Endodermal cell (in vitro differentiated cells): ENCODE measurements around the gene SLC22A3. TPM values are rescaled to one million over a fixed set of nuclear protein-coding genes. Genes with fewer than 3 reads are reported as not detected.

ENCODE experiments used
- DNase-seq: peaks from one replicate; pipeline ENCODE4 v3.0.0-alpha.2; 2017
- H3K27ac ChIP-seq: 2 replicates; pipeline ENCODE4 v1.5.1; 2013; ENCODE audit warnings: mild to moderate bottlenecking, low read depth, low read length, moderate library complexity
- H3K27me3 ChIP-seq: 2 replicates; pipeline ENCODE4 v1.6.1; 2013; ENCODE audit warnings: mild to moderate bottlenecking, low read length, moderate library complexity; ENCODE audit not compliant: insufficient read depth, control insufficient read depth, poor library complexity, severe bottlenecking
- H3K36me3 ChIP-seq: 2 replicates; pipeline ENCODE4 v1.7.0; 2013; ENCODE audit warnings: mild to moderate bottlenecking, low read length, moderate library complexity; ENCODE audit not compliant: control insufficient read depth, insufficient read depth
- H3K4me1 ChIP-seq: one replicate; pipeline ENCODE4 v1.7.0; 2013; ENCODE audit warnings: low read length; ENCODE audit not compliant: control insufficient read depth, insufficient read depth
- H3K4me3 ChIP-seq: 2 replicates; pipeline ENCODE4 v1.5.1; 2013; ENCODE audit warnings: mild to moderate bottlenecking, low read length, moderate library complexity
- H3K9ac ChIP-seq: 2 replicates; pipeline ENCODE4 v1.6.1; 2013; ENCODE audit warnings: mild to moderate bottlenecking, low read length, moderate library complexity; ENCODE audit not compliant: poor library complexity, severe bottlenecking; ENCODE audit errors: extremely low read depth
- H3K9me3 ChIP-seq: 2 replicates; pipeline ENCODE4 v1.6.1; 2013; ENCODE audit warnings: mild to moderate bottlenecking, low read length, moderate library complexity; ENCODE audit not compliant: control insufficient read depth
- H3K27ac Mint-ChIP-seq: 2 replicates; pipeline ENCODE4 v1.8.0; 2020; ENCODE audit warnings: mixed read lengths
- H3K27me3 Mint-ChIP-seq: 2 replicates; pipeline ENCODE4 v1.8.0; 2021; ENCODE audit warnings: mild to moderate bottlenecking, mixed read lengths; ENCODE audit not compliant: insufficient read depth
- H3K36me3 Mint-ChIP-seq: 2 replicates; pipeline ENCODE4 v1.8.0; 2020; ENCODE audit warnings: low read depth, mixed read lengths
- H3K4me1 Mint-ChIP-seq: 2 replicates; pipeline ENCODE4 v1.8.0; 2020; ENCODE audit warnings: mixed read lengths
- H3K4me3 Mint-ChIP-seq: 2 replicates; pipeline ENCODE4 v1.8.0; 2020; ENCODE audit warnings: mild to moderate bottlenecking, moderate library complexity, mixed read lengths
- H3K9me3 Mint-ChIP-seq: 2 replicates; pipeline ENCODE4 v1.8.0; 2020; ENCODE audit warnings: mild to moderate bottlenecking, mixed read lengths
- WGBS, 2 experiments: methylation state at CpG; one replicate each; pipeline versions ENCODE4 v1.1.5 to v1.1.7; 2013; ENCODE audit warnings: missing lambda C conversion rate in 2 of 2, mixed read lengths in 1 of 2; ENCODE audit not compliant: insufficient coverage in 1 of 2, insufficient read length in 1 of 2; 5-methylcytosine and 5-hydroxymethylcytosine counted together
- total RNA-seq, 2 donors: library from RNA; stranded (reverse); fragmentation: NEBNext Ultra II Directional in 1 of 2; extraction: Animal tissue kit (Norgen Biotek cat#: 25700) in 1 of 2; gene quantifications; 2 replicates in 1 of 2; 3 replicates in 1 of 2; pipeline ENCODE4 v1.2.1, GENCODE V29; 2021
- TF ChIP-seq, protein P1 (sequence below): fragments of 200-600 bp; sonication (generic); conservative IDR thresholded peaks from 2 replicates; pipeline ENCODE4 v1.5.0; 2021; ENCODE audit warnings: antibody characterized with exemption, mild to moderate bottlenecking

Gene SLC22A3
- total RNA-seq, 2 donors from 2014 or later: 3.1 to 7.4 TPM

- no peak overlapping the region for H3K4me3 Mint-ChIP-seq
- no peaks in the 10 kb centered on the region for H3K36me3 Mint-ChIP-seq
- H3K9me3 Mint-ChIP-seq: no peaks in the 10 kb centered on the region
- peaks cover 7% of the 10 kb centered on the region for H3K4me1 Mint-ChIP-seq
- Histone ChIP-seq H3K9me3 (peaks cover 7% of the 10 kb centered on the region), H3K27me3 (peaks cover 35% of the 10 kb centered on the region), H3K4me1 (no peaks in the 10 kb centered on the region), H3K9ac (no peak overlapping the region), H3K27ac (no peak overlapping the region), H3K36me3 (no peaks in the 10 kb centered on the region), H3K4me3 (no peak overlapping the region)
- DNase-seq: no peak
- H3K27me3 Mint-ChIP-seq: peaks cover 28% of the 10 kb centered on the region
- no peak overlapping the region for H3K27ac Mint-ChIP-seq
- 94 to 100% methylated on average over 1 to 3 of the region's 3 CpGs for WGBS, 2 experiments
- TF ChIP-seq, protein P1, sequence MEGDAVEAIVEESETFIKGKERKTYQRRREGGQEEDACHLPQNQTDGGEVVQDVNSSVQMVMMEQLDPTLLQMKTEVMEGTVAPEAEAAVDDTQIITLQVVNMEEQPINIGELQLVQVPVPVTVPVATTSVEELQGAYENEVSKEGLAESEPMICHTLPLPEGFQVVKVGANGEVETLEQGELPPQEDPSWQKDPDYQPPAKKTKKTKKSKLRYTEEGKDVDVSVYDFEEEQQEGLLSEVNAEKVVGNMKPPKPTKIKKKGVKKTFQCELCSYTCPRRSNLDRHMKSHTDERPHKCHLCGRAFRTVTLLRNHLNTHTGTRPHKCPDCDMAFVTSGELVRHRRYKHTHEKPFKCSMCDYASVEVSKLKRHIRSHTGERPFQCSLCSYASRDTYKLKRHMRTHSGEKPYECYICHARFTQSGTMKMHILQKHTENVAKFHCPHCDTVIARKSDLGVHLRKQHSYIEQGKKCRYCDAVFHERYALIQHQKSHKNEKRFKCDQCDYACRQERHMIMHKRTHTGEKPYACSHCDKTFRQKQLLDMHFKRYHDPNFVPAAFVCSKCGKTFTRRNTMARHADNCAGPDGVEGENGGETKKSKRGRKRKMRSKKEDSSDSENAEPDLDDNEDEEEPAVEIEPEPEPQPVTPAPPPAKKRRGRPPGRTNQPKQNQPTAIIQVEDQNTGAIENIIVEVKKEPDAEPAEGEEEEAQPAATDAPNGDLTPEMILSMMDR: no peak
These were observed 10.2 kb upstream of the SLC22A3 start for GRCh38 chr6:160337991-160338390.

DNA sequence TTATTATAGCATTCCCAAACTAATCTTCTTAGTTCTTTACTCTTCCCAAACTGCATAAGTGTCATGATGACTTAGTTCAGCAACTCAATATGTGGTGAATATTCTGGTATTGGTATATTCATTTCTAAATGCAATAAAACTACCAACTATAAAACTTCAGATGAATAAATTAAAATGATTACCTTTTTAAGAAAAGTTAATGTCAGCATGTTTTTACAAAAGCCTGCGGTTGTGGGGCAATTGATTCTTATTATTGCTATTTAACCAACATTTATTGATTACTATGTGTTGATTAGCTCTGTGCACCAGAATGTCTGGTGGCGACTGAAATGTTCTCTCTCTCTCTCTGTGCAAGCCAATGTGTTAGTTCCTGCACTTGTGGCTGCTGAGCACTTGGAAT lies 5.0 kb upstream of the SLC22A3 start:
- Mint-ChIP-seq H3K9me3 (no peaks in the 10 kb centered on the region), H3K27ac (no peak overlapping the region), H3K36me3 (no peaks in the 10 kb centered on the region), H3K27me3 (peaks cover 33% of the 10 kb centered on the region), H3K4me3 (no peak overlapping the region), H3K4me1 (no peaks in the 10 kb centered on the region)
- no peaks in the 10 kb centered on the region for H3K36me3 ChIP-seq
- no peaks in the 10 kb centered on the region for H3K4me1 ChIP-seq
- H3K27me3 ChIP-seq: peaks cover 30% of the 10 kb centered on the region
- TF ChIP-seq, protein P1: no peak
- DNase-seq: no peak
- no peak overlapping the region for H3K9ac ChIP-seq
- no peak overlapping the region for H3K4me3 ChIP-seq
- 100% methylated on average over 2 of the region's 2 CpGs; no CpG with 5 or more reads in 1 of the 2 experiments for WGBS, 2 experiments
- no peaks in the 10 kb centered on the region for H3K9me3 ChIP-seq
- H3K27ac ChIP-seq: no peak overlapping the region

GRCh38 chr6:160344271-160344670 lies 3.9 kb upstream of the SLC22A3 start:
- Mint-ChIP-seq H3K9me3 (no peaks in the 10 kb centered on the region), H3K36me3 (no peaks in the 10 kb centered on the region), H3K4me3 (no peak overlapping the region), H3K27ac (no peak overlapping the region), H3K27me3 (peaks cover 36% of the 10 kb centered on the region), H3K4me1 (peaks cover 4% of the 10 kb centered on the region)
- Histone ChIP-seq H3K4me3 (no peak overlapping the region), H3K9me3 (no peaks in the 10 kb centered on the region), H3K36me3 (no peaks in the 10 kb centered on the region), H3K4me1 (no peaks in the 10 kb centered on the region), H3K9ac (no peak overlapping the region), H3K27me3 (peaks cover 37% of the 10 kb centered on the region), H3K27ac (no peak overlapping the region)
- DNase-seq: no peak
- TF ChIP-seq, protein P1: no peak
- 91 to 100% methylated on average over 1 to 3 of the region's 3 CpGs for WGBS, 2 experiments
